ENCODE data around the gene ATF7IP2. TPM values are rescaled to one million over a fixed set of nuclear protein-coding genes. Genes with fewer than 3 reads are reported as not detected.

The ATF7IP2 gene
- total and polyA plus RNA-seq, 2 of the 13 experiments (the other 11 are each of a cell fraction or from before 2014, with no cell fraction given), result 117 to 217 TPM

GRCh38 chr16:10520869-10521578 lies 135.2 kb downstream of the ATF7IP2 start (continued):
- TF ChIP-seq CERS6 (CRISPR knock-in tag; IDR thresholded peaks at IDR 0.05) (no peak), HNRNPUL1 (IDR thresholded peaks at IDR 0.05; ENCODE audit: low read depth, low read length) (no peak), PAF1 (CRISPR knock-in tag; IDR thresholded peaks at IDR 0.05) (no peak), RBM39 (IDR thresholded peaks at IDR 0.05; ENCODE audit: low read depth, low read length, poor library complexity, severe bottlenecking) (no peak), ZNF3 (CRISPR knock-in tag; IDR thresholded peaks at IDR 0.05) (no peak), ARID3A (IDR thresholded peaks at IDR 0.05; ENCODE audit: low read depth, low read length) (no peak), ZNF251 (CRISPR knock-in tag; IDR thresholded peaks at IDR 0.05) (0 out of 2 replicates have a peak, but pooled peaks have one; percentile 56), ZNF883 (CRISPR knock-in tag; IDR thresholded peaks at IDR 0.05; ENCODE audit: not compliant biosample characterization) (no peak), RBAK (CRISPR knock-in tag; IDR thresholded peaks at IDR 0.05) (no peak), RARA (CRISPR knock-in tag; IDR thresholded peaks at IDR 0.05) (no peak), ADNP (CRISPR knock-in tag; IDR thresholded peaks at IDR 0.05) (no peak), NFAT5 (CRISPR knock-in tag; IDR thresholded peaks at IDR 0.05) (0 out of 2 replicates have a peak, but pooled peaks have one; percentile 28), ZFP36L2 (CRISPR knock-in tag; IDR thresholded peaks at IDR 0.05) (no peak), PPARG (CRISPR knock-in tag; conservative IDR thresholded peaks at IDR 0.05) (no peak), ZNF562 (CRISPR knock-in tag; IDR thresholded peaks at IDR 0.05; ENCODE audit: borderline replicate concordance) (no peak), ATF2 (CRISPR knock-in tag; IDR thresholded peaks at IDR 0.05) (0 out of 2 replicates have a peak, but pooled peaks have one; percentile 7), ZNF24 (IDR thresholded peaks at IDR 0.05) (no peak), ZNF605 (CRISPR knock-in tag; IDR thresholded peaks at IDR 0.05) (no peak), BRD4 (CRISPR knock-in tag; IDR thresholded peaks at IDR 0.05) (no peak), DMAP1 (CRISPR knock-in tag; IDR thresholded peaks at IDR 0.05) (0 out of 2 replicates have a peak, but pooled peaks have one; percentile 4)
